ENCODE data around the gene TBC1D3B.
"Not testable (repeated sequence)": the region's sequence is repeated elsewhere in the genome, so short reads cannot be mapped to it uniquely, and the experiment has no call there.

Gene TBC1D3B

GRCh38 chr17:36168836-36169235, 7.6 kb downstream of the TBC1D3B start:
- not testable (repeated sequence) for DNase-seq

GRCh38 chr17:36153895-36154610, 22.4 kb downstream of the TBC1D3B start:
- DNase-seq, result no peak

- no peak for DNase-seq
These were observed 23.8 kb downstream of the TBC1D3B start for GRCh38 chr17:36152639-36153120.

GRCh38 chr17:36151891-36152638, 24.4 kb downstream of the TBC1D3B start:
- DNase-seq, result no peak

GRCh38 chr17:36149296-36149820, 27.1 kb downstream of the TBC1D3B start:
- DNase-seq, result no peak

GRCh38 chr17:36148559-36149295, 27.7 kb downstream of the TBC1D3B start:
- peak; percentile 19 for DNase-seq

GRCh38 chr17:36147601-36148000, 28.8 kb downstream of the TBC1D3B start:
- DNase-seq, result no peak

- no peak for DNase-seq
These were observed 31.3 kb downstream of the TBC1D3B start for GRCh38 chr17:36144981-36145729.

- no peak for DNase-seq
These were observed 32.4 kb downstream of the TBC1D3B start for GRCh38 chr17:36144014-36144413.

- DNase-seq, result no peak
These were observed 33.6 kb downstream of the TBC1D3B start for GRCh38 chr17:36142806-36143205.

- DNase-seq, result no peak
These were observed 34.2 kb downstream of the TBC1D3B start for GRCh38 chr17:36142235-36142634.

- DNase-seq, result no peak
These were observed 40.0 kb downstream of the TBC1D3B start for GRCh38 chr17:36136439-36136838.

- no peak for DNase-seq
These were observed 40.4 kb downstream of the TBC1D3B start for GRCh38 chr17:36136036-36136435.

GRCh38 chr17:36135465-36135864, 41.0 kb downstream of the TBC1D3B start:
- DNase-seq, result no peak

- DNase-seq, result no peak
These were observed 42.7 kb downstream of the TBC1D3B start for GRCh38 chr17:36133602-36134236.

GRCh38 chr17:36132421-36132831, 44.0 kb downstream of the TBC1D3B start:
- no peak for DNase-seq

- DNase-seq, result no peak
These were observed 44.5 kb downstream of the TBC1D3B start for GRCh38 chr17:36131931-36132330.

GRCh38 chr17:36131421-36131820, 45.0 kb downstream of the TBC1D3B start:
- DNase-seq, result no peak

GRCh38 chr17:36130346-36130745, 46.1 kb downstream of the TBC1D3B start:
- DNase-seq, result no peak

GRCh38 chr17:36129616-36130015, 46.8 kb downstream of the TBC1D3B start:
- no peak for DNase-seq

GRCh38 chr17:36128411-36128978, 47.9 kb downstream of the TBC1D3B start:
- no peak for DNase-seq

GRCh38 chr17:36127911-36128310, 48.5 kb downstream of the TBC1D3B start:
- no peak for DNase-seq
